ENCODE measurements around the gene PIEZO2. TPM values are rescaled to one million over a fixed set of nuclear protein-coding genes. Genes with fewer than 3 reads are reported as not detected.
A peak's percentile ranks its signal among the peaks of the same experiment; 100 is the strongest.

The PIEZO2 gene
- total and polyA plus RNA-seq, 9 donors: 2.0 to 8.5 (median 3.2) TPM

DNA sequence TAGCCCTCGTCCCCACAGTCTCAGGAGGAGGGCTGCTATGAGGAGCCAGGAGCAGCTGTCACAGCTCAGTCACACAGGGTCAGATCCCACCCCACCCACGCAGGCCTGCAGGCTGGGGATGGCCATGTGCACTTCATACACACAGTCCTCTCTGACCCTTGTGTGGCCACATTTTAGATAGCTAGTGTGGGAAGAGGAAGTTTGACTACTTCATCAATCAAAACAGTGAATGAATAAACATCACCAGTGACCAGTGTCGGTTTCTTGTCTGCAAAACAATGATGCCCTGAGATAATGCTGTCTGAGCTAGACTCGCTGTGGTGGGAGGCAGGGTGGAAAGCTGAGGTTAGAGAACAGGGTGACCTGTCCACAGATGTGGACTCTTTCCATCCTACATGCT is 107.1 kb downstream of the PIEZO2 start:
- TF ChIP-seq CTCF (IDR thresholded peaks at IDR 0.05) (no peak), EP300 (IDR thresholded peaks at IDR 0.05) (no peak), POLR2A (IDR thresholded peaks at IDR 0.05) (no peak)
- intact Hi-C loops (cut with DNase I): loop anchor here (5.0 to 10.0 kb wide), 3 partner anchors 190 to 197 kb away; no protein-coding TSS in a partner anchor

GRCh38 chr18:11040823-11041656 is 108.3 kb downstream of the PIEZO2 start:
- H3K36me3 ChIP-seq: no peaks in the 10 kb centered on the region
- no peak overlapping the region for H3K4me3 ChIP-seq
- DNase-seq: peak in 4 of 5 donors; percentile 34 to 68 (median 52)
- no peaks in the 10 kb centered on the region for H3K9me3 ChIP-seq
- no peaks in the 10 kb centered on the region for H3K27me3 ChIP-seq
- TF ChIP-seq CTCF (IDR thresholded peaks at IDR 0.05) (peak in 2 of 3 donors; percentile 63 to 79), POLR2A (IDR thresholded peaks at IDR 0.05) (no peak), EP300 (IDR thresholded peaks at IDR 0.05) (no peak)
- intact Hi-C loops (cut with DNase I): loop anchor here (5.0 to 10.0 kb wide), 3 partner anchors 189 to 196 kb away; no protein-coding TSS in a partner anchor
- no peak overlapping the region for H3K27ac ChIP-seq
- WGBS, 3 donors: 11 to 25% (median 14%) methylated on average over 7 of the region's 7 CpGs
- H3K4me1 ChIP-seq (ENCODE audit: insufficient read depth): no peaks in the 10 kb centered on the region

More for the DNA sequence above, 107.1 kb downstream of the PIEZO2 start:
- no peaks in the 10 kb centered on the region for H3K36me3 ChIP-seq
- no peak for DNase-seq
- H3K9me3 ChIP-seq: no peaks in the 10 kb centered on the region
- H3K27me3 ChIP-seq: no peaks in the 10 kb centered on the region
- H3K27ac ChIP-seq: no peak overlapping the region
- H3K4me1 ChIP-seq (ENCODE audit: insufficient read depth): no peaks in the 10 kb centered on the region
- WGBS, 3 donors: 42 to 58% (median 42%) methylated on average over 4 of the region's 4 CpGs
- no peak overlapping the region for H3K4me3 ChIP-seq

DNA sequence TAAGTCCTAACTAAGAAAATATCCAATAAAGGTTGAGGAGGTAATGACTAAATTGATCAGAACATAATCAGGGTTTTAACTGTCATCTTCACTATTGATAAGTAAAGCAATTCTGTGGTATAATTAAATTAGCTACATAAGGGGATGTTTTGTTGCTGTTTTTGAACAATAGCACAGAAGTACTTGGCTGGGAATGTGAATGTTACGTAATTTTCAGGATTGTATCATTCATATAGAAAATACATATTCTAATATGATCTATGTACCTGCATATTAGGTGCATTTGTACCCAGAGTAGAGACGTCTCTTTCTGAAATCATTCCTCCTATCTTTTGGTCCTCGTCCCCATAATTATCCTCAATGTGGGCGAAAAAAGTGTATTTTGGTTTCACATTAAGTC is 109.0 kb downstream of the PIEZO2 start:
- no peak overlapping the region for H3K4me3 ChIP-seq
- no peaks in the 10 kb centered on the region for H3K9me3 ChIP-seq
- 34 to 52% (median 36%) methylated on average over 4 of the region's 4 CpGs for WGBS, 3 donors
- H3K4me1 ChIP-seq (ENCODE audit: insufficient read depth): no peaks in the 10 kb centered on the region
- TF ChIP-seq POLR2A (IDR thresholded peaks at IDR 0.05): no peak
- TF ChIP-seq CTCF (IDR thresholded peaks at IDR 0.05): no peak
- no peak for TF ChIP-seq EP300 (IDR thresholded peaks at IDR 0.05)
- no peak for DNase-seq
- H3K27me3 ChIP-seq: no peaks in the 10 kb centered on the region
- intact Hi-C loops (cut with DNase I): loop anchor here (5.0 to 10.0 kb wide), 3 partner anchors 188 to 196 kb away; no protein-coding TSS in a partner anchor
- H3K27ac ChIP-seq: no peak overlapping the region
- no peaks in the 10 kb centered on the region for H3K36me3 ChIP-seq

DNA sequence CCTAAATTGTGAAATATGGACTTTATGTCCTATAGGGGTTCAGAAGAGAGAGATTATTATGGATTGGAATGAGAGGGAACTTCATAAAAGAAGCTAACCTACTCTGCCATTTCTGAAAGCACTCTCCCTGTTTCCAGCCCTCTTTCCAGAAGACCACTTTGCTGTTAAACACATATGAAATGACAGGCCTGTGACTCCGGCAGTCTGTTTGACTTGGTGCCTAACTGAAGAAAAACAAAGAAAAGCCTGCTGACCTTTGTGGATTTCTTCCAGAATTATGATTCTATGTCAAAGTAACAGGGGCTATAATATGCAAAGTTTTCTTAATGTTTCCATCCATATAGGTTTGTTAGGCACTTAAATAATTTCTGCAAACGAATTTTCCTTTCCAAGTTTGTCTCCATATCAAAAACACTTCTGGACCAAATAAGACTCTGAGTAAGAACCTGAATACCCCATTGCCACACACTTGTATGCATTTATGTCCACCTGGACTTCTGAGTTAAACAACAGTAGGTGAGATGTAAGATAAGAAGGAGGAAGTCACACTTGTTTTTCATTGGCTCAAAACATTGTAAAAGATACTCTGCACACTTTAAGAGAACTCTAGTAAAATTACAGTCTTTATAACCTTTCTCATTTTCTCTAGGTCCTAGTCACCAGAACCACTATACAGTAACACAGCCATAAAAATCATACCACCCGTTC is 111.7 kb downstream of the PIEZO2 start:
- no peak for DNase-seq
- H3K36me3 ChIP-seq: no peaks in the 10 kb centered on the region
- no peak for TF ChIP-seq CTCF (IDR thresholded peaks at IDR 0.05)
- TF ChIP-seq POLR2A (IDR thresholded peaks at IDR 0.05): no peak
- TF ChIP-seq EP300 (IDR thresholded peaks at IDR 0.05): no peak
- intact Hi-C loops (cut with DNase I): no loop called here
- 81 to 82% (median 82%) methylated on average over 3 of the region's 3 CpGs for WGBS, 3 donors
- no peak overlapping the region for H3K4me3 ChIP-seq
- H3K27ac ChIP-seq: no peak overlapping the region
- no peaks in the 10 kb centered on the region for H3K9me3 ChIP-seq
- H3K27me3 ChIP-seq: no peaks in the 10 kb centered on the region
- peaks cover 2% of the 10 kb centered on the region for H3K4me1 ChIP-seq (ENCODE audit: insufficient read depth)

Measured in ovary (tissue), 9 donors.